GM19239 (cell line): ENCODE data around the gene ZNF662.
A peak's percentile ranks its signal among the peaks of the same experiment; 100 is the strongest.

ENCODE experiments used
- DNase-seq: peaks from one replicate; pipeline ENCODE4 v3.0.0; 2011; ENCODE audit warnings: low spot score; ENCODE audit not compliant: insufficient read length
- FAIRE-seq: peaks from 2 replicates; lab custom pipeline; 2011; peaks lifted over from hg19 to GRCh38; lab: Jason Lieb, UNC

The ZNF662 gene

DNA sequence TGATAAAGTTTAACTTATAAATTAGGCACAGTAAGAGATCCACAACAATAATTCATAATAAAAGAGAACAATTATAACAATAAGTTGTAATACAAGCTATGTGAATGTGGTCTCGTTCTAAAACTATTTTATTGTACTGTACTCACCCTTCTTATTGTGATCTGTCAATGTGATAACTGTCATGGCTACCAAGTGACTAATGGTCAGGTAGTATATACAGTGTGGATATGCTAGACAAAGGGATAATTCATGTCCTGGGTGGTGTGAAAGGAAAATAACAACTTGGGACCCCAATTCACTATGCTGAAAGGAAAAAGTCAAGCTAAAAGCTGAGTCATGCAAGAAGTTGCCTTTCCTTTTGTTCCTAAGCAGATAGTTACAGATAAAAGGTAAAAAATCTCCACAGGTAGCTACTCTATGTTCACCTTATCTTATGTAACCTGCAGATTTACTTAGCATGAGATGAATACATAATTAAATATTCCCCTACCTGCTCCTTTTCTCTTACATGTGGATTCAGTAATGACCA lies 19.6 kb upstream of the ZNF662 start:
- no peak for DNase-seq
- FAIRE-seq, result no peak

DNA sequence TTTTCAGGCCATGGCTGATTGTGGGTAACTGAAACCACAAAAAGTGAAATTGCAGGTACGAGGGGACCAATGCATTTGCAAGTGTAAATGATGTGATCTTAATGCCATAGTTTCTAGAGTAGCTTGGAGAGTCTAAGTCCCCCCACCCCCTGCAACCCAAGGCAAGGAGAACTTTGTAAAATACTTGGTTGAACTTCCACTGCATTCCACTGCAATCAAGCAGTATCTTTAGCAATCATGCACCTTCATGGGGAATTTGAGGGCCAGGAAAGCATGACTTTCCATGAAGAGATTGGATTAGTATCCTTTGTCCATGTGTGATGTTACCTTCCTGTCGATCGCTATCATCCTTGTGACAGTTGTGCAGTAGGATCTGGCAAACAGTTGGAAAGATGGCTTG lies 18.9 kb upstream of the ZNF662 start:
- no peak for FAIRE-seq
- DNase-seq, result no peak

DNA sequence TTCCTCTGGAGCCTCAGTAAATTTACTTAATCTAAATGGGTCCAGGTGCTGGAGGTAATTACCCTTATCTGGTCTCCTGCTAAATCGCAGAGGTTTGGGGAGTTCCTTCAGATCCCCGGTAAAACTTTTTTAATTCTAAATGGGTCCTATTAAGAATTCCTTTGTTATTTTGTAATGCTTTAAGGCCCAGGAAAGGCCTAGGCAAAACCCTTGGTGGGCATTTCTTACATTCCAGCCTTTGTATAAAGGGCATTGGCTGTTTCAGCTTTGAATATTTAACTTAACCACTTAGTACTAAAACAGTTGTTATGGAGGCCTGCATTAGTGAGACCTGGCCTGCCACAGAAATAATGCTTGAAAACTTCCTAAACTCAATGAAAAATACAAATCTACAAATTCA lies 14.9 kb upstream of the ZNF662 start:
- no peak for FAIRE-seq
- no peak for DNase-seq

DNA sequence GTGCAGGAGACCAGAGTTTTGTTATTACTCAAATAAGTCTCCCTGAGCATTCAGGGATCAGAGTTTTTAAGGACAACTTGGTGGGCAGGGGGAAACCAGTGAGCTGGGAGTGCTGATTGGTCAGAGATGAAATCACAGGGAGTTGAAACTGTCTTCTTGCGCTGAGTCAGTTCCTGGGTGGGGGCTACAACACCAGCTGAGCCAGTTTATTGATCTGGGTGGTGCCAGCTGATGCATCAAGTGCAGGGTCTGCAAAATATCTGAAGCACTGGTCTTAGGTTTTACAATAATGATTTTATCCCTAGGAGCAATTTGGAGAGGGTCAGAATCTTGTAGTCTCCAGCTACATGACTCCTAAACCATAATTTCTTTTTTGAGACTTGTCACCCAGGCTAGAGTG lies 13.8 kb upstream of the ZNF662 start:
- FAIRE-seq, result no peak

DNA sequence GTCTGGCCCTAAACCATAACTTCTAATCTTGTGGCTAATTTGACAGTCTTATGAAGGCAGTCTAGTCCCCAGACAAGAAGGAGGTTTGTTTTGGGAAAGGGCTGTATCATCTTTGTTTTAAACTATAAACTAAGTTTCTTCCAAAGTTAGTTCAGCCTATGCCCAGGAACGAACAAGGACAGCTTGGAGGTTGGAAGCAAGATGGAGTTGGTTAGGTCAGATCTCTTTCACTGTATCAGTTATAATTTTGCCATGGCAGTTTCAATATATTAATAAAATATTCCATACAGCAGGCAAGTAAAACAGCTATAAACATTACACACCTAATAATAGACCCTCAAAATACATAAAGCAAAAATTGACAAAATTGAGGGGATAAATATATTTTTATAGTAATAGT lies 13.1 kb upstream of the ZNF662 start:
- no peak for DNase-seq
- FAIRE-seq, result no peak

More for the DNA sequence above, 13.8 kb upstream of the ZNF662 start:
- DNase-seq, result no peak

DNA sequence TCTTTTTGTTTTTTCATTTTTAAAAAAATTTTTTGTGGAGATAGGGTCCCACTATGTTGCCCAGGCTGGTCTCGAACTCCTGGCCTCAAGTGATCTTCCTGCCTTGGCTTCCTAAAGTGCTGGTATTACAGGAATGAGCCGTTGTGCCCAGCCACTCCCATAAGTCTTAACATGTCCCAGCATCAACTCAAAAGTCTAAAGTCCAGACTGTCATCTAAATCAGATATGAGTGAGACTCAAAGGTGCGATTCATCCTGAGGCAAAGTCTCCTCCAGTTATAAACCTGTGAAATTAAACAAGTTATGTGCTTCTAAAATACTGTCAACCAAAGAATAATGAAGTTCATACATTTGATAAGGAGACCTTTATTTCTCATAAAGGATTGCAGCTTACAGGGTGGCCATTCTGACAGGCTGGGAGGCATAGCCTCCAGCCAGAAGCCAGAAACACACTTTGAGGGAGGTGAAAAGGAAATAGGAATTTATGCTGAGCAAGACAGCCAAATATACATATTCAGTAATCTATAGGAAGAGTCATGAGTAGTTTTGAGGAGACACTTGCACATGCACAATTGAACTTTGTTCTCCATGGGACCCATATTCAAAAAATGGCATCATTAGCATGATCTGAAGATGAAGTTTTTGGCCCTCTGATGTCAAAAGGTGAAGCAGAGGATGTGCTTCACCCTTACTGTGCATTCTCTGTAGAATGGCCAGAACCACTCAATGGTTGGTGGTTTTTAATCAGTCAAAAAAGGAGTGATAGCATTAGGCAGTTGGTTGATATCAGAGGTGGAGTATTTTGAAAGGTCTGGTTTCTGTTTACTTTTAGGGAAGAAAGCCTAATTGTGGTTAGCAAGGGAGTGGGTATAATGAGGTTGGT lies 11.0 kb upstream of the ZNF662 start:
- no peak for DNase-seq
- no peak for FAIRE-seq

DNA sequence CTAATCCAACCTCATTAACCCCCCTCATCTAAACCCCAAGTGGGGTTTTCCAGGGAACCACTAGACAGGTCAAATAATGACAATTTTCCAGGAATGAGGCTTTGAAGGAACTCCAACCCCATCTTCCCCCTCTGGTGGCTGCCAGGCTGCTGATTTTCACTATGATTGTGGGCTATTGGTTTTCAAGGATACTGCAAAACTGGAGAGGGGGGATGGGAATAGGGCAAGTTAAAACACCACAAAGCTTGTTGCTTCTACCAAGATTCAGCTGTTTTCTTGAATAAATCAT lies 10.4 kb upstream of the ZNF662 start:
- DNase-seq, result no peak
- no peak for FAIRE-seq

DNA sequence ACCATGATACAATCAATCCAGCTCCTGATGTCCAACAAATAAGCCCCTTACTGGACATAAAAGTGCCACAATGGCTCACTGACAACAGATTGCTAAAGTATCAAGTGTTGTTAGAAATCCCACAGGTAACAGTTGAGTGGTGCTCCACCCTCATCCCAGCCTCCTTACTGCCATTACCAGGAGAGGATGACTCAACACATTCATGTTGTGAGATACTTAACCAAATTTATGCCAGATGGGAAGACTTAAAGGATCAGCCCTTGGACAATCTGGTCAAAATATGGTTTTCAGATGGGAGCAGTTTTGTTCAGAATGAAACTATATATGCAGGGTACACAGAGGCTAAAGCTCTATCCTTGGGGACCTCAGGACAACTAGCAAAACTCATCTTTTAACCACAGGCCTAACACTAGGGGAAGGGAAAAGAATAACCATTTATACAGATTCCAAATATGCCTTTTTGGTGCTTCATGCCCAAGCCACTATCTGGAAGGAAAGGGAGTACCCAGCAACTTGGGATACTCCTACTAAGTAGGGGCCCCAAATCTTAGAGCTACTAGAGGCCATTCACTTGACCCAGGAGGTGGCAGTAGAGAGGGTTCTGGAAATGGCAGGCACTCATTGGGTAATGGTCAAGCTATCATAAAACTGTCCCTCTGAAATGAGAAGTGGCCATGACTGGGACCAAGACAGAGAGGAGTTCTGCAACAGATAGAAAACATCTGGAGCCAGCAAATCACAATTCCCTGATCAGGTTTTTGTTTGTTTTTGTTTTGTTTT lies 6.9 kb upstream of the ZNF662 start:
- no peak for FAIRE-seq
- DNase-seq, result no peak

DNA sequence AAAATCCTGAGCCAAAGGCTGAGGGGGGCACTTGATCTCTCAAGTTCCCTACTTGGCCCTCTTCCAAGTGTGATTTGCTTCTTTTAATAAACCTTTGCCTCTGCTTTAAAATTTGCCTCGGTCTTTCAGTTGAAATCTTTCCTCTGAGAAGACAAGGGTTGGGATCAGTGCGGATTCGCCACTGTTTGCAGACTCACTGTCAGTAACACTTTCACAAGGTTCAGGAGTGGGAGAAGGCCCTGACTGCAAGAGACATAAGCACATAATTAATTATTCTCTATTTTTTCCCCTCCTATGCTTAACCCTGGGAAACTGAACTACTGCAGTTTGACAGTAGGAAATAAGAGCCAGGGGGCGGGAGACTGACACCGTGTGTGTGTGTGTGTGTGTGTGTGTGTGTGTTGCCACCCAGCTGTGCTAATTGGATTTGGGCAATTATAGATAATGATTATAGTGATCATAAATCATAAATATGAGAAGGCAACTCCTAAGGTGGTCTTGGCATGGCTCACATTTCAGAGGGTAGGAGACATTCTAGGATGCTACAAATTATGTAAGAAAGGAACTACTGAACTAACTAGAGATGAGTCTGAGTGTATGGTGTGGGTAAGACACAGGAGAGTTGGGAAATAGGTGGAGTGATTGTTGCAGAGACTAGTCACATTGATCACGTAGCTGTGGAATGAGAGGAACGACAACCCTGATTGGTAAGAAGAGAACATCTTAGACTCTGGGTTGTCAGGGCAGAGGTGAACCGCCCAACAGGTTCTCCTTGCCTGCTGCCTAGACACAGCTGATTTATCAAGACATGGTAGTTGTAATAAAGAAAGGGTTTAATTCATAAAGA lies 5.5 kb upstream of the ZNF662 start:
- DNase-seq (no peak), FAIRE-seq (no peak)

DNA sequence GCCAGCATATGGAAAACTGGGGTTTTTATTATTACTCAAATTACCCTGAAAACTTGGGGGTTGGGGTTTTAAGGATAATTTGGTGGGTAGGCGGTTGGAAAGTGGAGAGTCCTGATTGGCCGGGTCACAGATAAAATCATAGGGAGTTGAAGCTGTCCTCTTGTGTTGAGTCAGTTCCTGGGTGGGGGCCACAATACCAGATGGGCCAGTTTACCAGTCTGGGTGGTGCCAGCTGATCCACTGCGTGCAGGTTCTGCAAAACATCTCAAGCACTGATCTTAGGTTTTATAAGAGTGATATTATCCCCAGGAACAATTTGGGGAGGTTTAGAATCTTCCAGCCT lies 4.9 kb upstream of the ZNF662 start:
- DNase-seq, result no peak
- no peak for FAIRE-seq

DNA sequence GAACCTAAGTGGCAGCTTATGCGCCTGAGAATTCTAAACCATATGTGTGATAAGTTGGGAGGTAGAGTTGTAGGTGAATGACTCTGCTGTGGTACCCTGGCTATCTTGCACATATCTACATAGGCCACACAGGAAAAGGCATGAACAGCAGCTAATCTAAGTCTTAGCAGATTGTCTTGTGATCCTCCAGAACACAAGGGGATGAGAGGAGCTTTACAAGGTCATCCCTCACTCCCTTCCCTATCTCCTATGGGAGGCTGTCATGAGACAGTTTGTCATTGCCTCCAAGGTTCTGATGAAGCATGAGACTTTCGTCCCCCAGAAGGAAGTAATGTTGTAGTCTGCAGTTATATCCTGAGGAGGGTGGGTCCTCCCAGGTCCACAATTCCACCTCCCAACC lies 3.7 kb upstream of the ZNF662 start:
- FAIRE-seq, result no peak

DNA sequence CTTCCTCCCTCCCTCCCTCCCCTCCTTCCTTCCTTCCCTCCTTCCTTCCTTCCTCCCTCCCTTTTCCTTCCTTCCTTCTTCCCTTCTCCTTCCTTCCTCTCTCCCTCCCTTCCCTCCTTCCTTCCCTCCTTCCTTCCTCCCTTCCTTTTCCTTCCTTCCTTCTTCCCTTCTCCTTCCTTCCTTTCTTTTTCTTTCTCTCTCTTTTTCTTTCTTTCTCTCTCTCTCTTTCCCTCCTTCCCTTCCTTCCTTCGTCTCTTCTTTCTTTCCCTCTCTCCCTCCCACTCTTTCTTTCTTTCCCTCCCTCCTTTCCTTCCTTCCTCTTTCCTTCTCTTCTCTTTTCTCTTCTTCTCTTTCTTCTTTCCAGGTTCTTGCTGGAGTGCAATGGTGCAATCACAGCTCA lies 1.9 kb upstream of the ZNF662 start:
- DNase-seq, result no peak
- no peak for FAIRE-seq

More for the DNA sequence above, 3.7 kb upstream of the ZNF662 start:
- DNase-seq, result no peak

DNA sequence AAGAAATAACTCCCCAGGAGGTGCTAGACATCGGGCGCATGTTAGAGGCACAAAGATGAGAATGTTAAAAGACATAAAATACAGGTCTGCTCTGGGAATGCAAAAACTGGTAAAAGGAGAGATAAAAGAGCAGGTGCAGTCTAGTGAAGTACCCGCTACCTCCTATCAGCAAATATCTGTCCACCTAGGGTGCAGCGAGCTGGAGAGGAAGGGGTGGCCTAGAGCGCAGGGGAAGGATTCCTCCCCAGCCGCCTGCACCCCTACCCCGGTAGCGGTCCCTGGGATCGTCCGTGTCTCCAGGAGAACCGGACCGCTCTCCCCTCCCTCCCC lies 237 bp upstream of the ZNF662 start:
- FAIRE-seq, result no peak
- no peak for DNase-seq

DNA sequence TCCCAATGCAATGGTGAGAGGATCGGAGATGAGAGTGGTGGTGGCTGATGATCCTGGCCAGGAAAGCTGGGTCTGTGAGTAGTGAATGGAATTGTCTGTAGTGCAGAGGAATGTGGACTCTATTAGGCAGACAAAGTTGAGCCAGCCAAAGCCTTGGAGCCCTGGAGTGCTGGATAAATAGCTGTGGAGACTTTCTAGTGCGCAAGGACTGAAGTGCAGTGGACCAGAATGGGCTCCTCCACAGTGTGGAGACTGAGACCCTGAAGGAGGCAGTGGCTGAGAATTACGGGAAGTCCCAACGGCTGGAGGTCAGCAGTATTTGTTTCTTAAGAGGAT lies 874 bp downstream of the ZNF662 start:
- no peak for FAIRE-seq
- DNase-seq, result no peak

DNA sequence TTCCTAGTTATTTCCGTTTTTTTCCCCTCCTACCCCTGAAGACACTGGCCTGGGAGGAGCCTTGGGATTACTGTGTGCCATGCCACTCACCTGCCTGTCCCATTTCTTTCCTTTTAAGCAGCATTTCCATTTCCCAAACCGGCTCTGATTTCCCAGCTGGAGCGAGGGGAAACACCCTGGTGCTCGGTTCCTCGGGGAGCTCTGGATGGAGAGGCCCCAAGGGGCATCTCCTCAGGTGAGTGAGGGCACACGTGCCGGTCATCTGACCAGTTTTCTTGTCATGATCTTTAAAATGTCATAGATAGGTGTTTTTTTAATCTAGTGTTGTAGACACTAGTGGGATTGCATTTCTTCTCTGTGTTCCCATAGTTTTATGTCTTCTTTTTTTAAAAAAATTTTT lies 2.7 kb downstream of the ZNF662 start:
- DNase-seq (no peak), FAIRE-seq (no peak)

DNA sequence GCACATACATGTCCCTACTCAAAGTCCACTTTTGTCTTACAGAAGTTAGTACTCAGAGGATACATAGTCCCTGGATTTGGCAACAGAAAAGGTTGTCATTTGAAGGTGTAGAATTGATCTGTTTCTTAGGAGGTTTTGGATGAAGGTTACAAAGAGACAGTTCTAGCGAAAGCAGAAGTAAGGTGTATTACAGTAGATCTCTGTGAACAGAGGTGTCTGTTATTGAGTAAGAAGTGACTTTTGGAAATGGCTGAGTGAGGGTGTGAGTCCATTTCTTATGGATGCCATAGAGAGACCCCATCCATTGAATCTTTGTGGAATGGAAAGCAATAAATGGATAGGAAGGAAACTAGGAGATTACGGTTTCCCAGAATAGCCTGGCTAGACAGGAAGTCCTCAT lies 5.6 kb downstream of the ZNF662 start:
- DNase-seq, result no peak
- FAIRE-seq, result no peak

DNA sequence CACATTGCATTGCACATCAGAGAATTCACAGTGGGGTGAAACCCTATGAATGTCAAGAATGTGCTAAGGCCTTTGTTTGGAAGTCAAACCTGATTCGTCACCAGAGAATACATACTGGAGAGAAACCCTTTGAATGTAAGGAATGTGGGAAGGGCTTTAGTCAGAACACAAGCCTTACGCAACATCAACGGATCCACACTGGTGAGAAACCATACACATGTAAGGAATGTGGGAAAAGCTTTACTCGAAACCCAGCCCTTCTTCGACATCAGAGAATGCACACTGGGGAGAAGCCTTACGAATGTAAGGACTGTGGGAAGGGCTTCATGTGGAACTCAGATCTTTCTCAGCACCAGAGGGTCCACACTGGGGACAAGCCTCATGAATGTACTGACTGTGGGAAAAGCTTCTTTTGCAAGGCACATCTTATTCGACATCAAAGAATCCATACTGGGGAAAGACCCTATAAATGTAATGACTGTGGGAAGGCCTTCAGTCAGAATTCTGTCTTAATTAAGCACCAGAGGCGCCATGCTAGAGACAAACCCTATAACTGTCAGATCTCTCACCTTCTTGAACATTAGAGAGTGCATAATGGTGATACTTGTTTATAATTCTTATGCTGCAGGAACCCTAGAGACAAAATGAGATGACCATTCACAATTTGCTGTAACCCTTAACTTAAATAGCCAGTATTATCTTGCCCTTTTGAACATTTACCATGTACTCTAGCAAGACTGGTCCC lies 9.0 kb downstream of the ZNF662 start:
- FAIRE-seq (no peak), DNase-seq (no peak)

DNA sequence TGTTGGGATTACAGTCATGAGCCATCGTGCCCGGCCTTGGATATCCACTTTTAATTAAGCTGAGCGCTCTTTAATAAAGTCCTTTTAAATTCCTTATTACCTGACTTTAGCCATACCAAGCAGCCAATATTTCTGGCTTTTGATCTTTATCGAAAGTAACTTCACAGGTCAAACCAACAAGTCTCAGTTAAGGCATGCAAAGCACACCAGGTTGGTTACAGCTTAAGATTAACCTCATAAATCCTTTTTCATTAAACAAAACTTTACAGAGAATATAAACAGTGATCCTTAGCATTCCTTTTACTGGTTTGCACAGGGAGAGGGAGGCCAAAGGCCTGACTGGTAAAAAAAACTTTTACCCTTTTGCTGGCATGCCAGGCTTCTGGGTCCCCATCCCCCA lies 17.7 kb downstream of the ZNF662 start:
- FAIRE-seq, result no peak

DNA sequence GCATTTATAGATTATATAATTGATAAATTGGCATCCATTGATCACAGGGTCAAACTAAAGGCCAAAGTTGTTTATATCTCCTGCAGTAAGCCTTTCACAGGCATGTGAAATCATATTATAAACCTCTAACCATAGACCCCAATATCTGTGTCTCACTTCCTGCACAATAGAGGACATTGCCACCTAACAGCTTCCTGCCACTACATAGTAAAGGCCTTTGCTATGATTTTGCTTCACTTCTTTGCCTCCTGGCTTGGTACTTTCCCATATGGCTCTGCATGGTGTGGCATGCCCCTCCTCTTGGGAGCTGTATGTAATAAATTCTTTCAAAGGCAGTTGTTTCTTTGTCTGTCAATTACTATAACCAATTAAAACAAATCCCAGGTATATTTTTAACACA lies 20.4 kb downstream of the ZNF662 start:
- no peak for FAIRE-seq
- DNase-seq, result no peak

More for the DNA sequence above, 17.7 kb downstream of the ZNF662 start:
- no peak for DNase-seq

DNA sequence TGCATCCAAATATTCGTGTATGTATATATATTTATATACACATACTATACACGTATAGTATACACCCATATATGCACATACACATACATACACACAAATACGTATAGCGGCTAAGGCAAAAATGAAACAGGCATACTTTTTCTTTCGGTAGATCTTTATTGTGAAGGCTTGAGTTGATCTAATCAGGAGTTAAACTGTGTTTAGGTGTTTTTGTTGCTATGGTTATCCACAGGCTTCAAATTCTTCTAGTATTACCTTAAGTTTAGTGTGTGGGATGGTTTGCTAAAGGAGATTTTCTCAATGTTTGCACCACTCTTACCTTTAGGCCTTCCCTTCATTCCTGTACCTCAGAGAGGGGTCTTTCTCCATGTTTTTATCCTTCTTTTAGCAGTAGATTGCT lies 28.2 kb downstream of the ZNF662 start:
- DNase-seq (no peak), FAIRE-seq (peak; percentile 11)
